A549 (cell line): ENCODE results near the gene SIK3. TPM values are rescaled to one million over a fixed set of nuclear protein-coding genes. Genes with fewer than 3 reads are reported as not detected.

Source experiments
- ATAC-seq, 2 experiments: fragments of 200-7000 bp in 1 of 2; fragments of >200 bp in 1 of 2; cut with Nextera tagmentation in 1 of 2; cut with Tn5 transposase in 1 of 2; 3 replicates each; pipeline versions ENCODE4 v1.8.0 to v1.9.1; 2018 to 2020; ENCODE audit warnings: mild to moderate bottlenecking in 1 of 2, moderate library complexity in 1 of 2
- CTCF ChIA-PET: fragments of 300-600 bp; sonication (Branson Sonifier 250); formaldehyde crosslinking; extraction: SDS; loops from one replicate; lab custom pipeline; 2021; ENCODE audit warnings: antibody characterized with exemption, inconsistent platforms; lab: Yijun Ruan, JAX
- POLR2A ChIA-PET: fragments of 350-600 bp; formaldehyde crosslinking; extraction: SDS; loops from one replicate; lab custom pipeline; 2021; ENCODE audit warnings: antibody characterized with exemption, inconsistent platforms; lab: Yijun Ruan, JAX
- DNase-seq, 2 experiments: peaks; one replicate each; pipeline versions ENCODE4 v3.0.0 to v3.0.0-alpha.2; 2011 to 2016; ENCODE audit warnings: low read depth in 1 of 2, low spot score in 1 of 2
- FAIRE-seq: peaks from 2 replicates; lab custom pipeline; 2011; peaks lifted over from hg19 to GRCh38; lab: Jason Lieb, UNC
- H3K27ac ChIP-seq, 2 experiments: fragments of >200 bp; sonication (Bioruptor Twin); formaldehyde crosslinking; 3 replicates each; pipeline ENCODE4 v1.5.1; 2016 to 2017
- H3K4me1 ChIP-seq: fragments of >200 bp; sonication (Bioruptor Twin); formaldehyde crosslinking; 3 replicates; pipeline ENCODE4 v1.6.1; 2016
- H3K4me2 ChIP-seq: fragments of >200 bp; sonication (Bioruptor Twin); formaldehyde crosslinking; 3 replicates; pipeline ENCODE4 v1.6.1; 2016
- H3K4me3 ChIP-seq: fragments of >200 bp; sonication (Bioruptor Twin); formaldehyde crosslinking; 3 replicates; pipeline ENCODE4 v1.5.1; 2016
- H3K9me3 ChIP-seq: fragments of >200 bp; sonication (Bioruptor Twin); formaldehyde crosslinking; 3 replicates; pipeline ENCODE4 v1.6.1; 2016
- CBX2 ChIP-seq: fragments of 200-600 bp; sonication (generic); IDR thresholded peaks from 2 replicates; pipeline ENCODE4 v1.6.1; 2016; ENCODE audit warnings: low read depth, mild to moderate bottlenecking, borderline replicate concordance
- CHD2 ChIP-seq: fragments of 150-350 bp; IDR thresholded peaks from 2 replicates; pipeline ENCODE4 v1.6.1; 2014; ENCODE audit warnings: low read length; ENCODE audit not compliant: partially characterized antibody
- CHD4 ChIP-seq: fragments of 200-600 bp; sonication (generic); IDR thresholded peaks from 2 replicates; pipeline ENCODE4 v1.6.1; 2016; ENCODE audit warnings: antibody characterized with exemption, mild to moderate bottlenecking, borderline replicate concordance
- E2F6 ChIP-seq: IDR thresholded peaks from 2 replicates; pipeline ENCODE4 v1.6.1; 2012; ENCODE audit warnings: low read depth, borderline replicate concordance
- ESRRA ChIP-seq: fragments of 150-350 bp; IDR thresholded peaks from 2 replicates; pipeline ENCODE4 v1.6.1; 2014; ENCODE audit warnings: mild to moderate bottlenecking, low read length, borderline replicate concordance
- HOXA7 ChIP-seq: fragments of 250-450 bp; sonication (Bioruptor Pico); IDR thresholded peaks from 2 replicates; pipeline ENCODE4 v1.5.0; 2020; ENCODE audit warnings: mild to moderate bottlenecking, moderate library complexity
- JUN ChIP-seq, 2 experiments: fragments of >200 bp; sonication (Bioruptor Twin); formaldehyde crosslinking; IDR thresholded peaks; 2 replicates in 1 of 2; 3 replicates in 1 of 2; pipeline ENCODE4 v1.6.1; 2016 to 2017
- MYC ChIP-seq: IDR thresholded peaks from 2 replicates; pipeline ENCODE4 v1.6.1; 2012; ENCODE audit warnings: mild to moderate bottlenecking, inconsistent platforms, low read length, improper control_type of control experiment, borderline replicate concordance
- NR3C1 ChIP-seq: fragments of >200 bp; sonication (Bioruptor Twin); formaldehyde crosslinking; IDR thresholded peaks from 3 replicates; pipeline ENCODE4 v1.6.1; 2017
- PHF8 ChIP-seq: fragments of 200-600 bp; sonication (generic); IDR thresholded peaks from 2 replicates; pipeline ENCODE4 v1.6.1; 2016; ENCODE audit warnings: low read depth, mild to moderate bottlenecking, antibody characterized with exemption, moderate library complexity, borderline replicate concordance
- RARB ChIP-seq: fragments of 250-450 bp; sonication (Bioruptor Pico); IDR thresholded peaks from 2 replicates; pipeline ENCODE4 v1.8.0; 2021; ENCODE audit warnings: mild to moderate bottlenecking, moderate library complexity
- RNF2 ChIP-seq: fragments of 200-600 bp; sonication (generic); IDR thresholded peaks from 2 replicates; pipeline ENCODE4 v1.6.1; 2016; ENCODE audit warnings: low read depth, mild to moderate bottlenecking, antibody characterized with exemption, moderate library complexity, borderline replicate concordance
- USF2 ChIP-seq: fragments of 450-650 bp; IDR thresholded peaks from 2 replicates; pipeline ENCODE4 v1.6.1; 2014; ENCODE audit warnings: antibody characterized with exemption
- ZFP36 ChIP-seq: fragments of 450-650 bp; IDR thresholded peaks from 2 replicates; pipeline ENCODE4 v1.6.1; 2014; ENCODE audit warnings: borderline replicate concordance; ENCODE audit not compliant: partially characterized antibody
- ZSCAN20 ChIP-seq: fragments of 250-450 bp; sonication (Bioruptor Pico); IDR thresholded peaks from 2 replicates; pipeline ENCODE4 v1.8.0; 2022; ENCODE audit warnings: mild to moderate bottlenecking, moderate library complexity
- WGBS: methylation state at CpG from one replicate; pipeline ENCODE4 v1.1.6; 2017; ENCODE audit errors: missing lambda C conversion rate; 5-methylcytosine and 5-hydroxymethylcytosine counted together
- polyA plus RNA-seq, 4 experiments: library from polyadenylated mRNA; depleted of rRNA in 3 of 4; stranded (reverse); fragments of >200 nt; fragmentation: RNase III in 1 of 4; extraction: RNeasy Plus Mini Kit Qiagen cat#74134 plus additional on column Dnase treatment in 1 of 4; gene quantifications; 2 replicates in 3 of 4; 3 replicates in 1 of 4; pipeline ENCODE4 v1.2.3, GENCODE V29; 2011 to 2017
- TF ChIP-seq, protein P1 (sequence below): fragments of 250-450 bp; sonication (Bioruptor Pico); IDR thresholded peaks from 2 replicates; pipeline ENCODE4 v1.5.0; 2020; ENCODE audit warnings: low read depth, mild to moderate bottlenecking, moderate library complexity
- TF ChIP-seq, protein P2 (sequence below): fragments of 200-600 bp; sonication (generic); IDR thresholded peaks from 2 replicates; pipeline ENCODE4 v1.6.1; 2016; ENCODE audit warnings: antibody characterized with exemption, mild to moderate bottlenecking, moderate library complexity
- TF ChIP-seq, protein P3 (sequence below): fragments of 150-350 bp; IDR thresholded peaks from 2 replicates; pipeline ENCODE4 v1.6.1; 2014; ENCODE audit warnings: low read depth, mild to moderate bottlenecking, low read length
- TF ChIP-seq, protein P4 (sequence below): fragments of 250-450 bp; sonication (Bioruptor Pico); IDR thresholded peaks from 2 replicates; pipeline ENCODE4 v1.5.0; 2021; ENCODE audit warnings: mild to moderate bottlenecking, moderate library complexity, borderline replicate concordance

SIK3 gene
- polyA plus RNA-seq, 2 of the 4 experiments (the other 2 are of a cell fraction): 8.2 to 9.0 TPM

DNA sequence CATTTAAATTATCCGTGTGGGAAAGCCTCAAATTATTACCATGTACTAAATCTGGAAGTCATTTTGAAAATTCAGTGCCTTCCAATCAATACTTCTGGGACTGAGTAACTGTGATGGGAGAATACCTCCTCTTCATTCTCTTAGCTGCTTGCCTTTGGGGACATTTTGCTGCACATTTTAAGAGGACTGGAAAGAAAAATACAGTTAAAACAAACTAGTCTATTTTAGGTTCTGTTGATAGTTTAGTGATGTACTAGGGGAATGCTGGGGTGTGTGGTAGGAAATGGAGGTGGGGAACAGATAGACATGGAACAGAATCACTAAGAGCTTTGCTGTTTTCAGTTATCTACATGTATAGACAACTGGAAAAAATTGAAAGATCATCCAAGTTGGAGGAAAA, 195.1 kb downstream of the SIK3 start:
- H3K4me1 ChIP-seq: no peaks in the 10 kb centered on the region
- CTCF ChIA-PET: interaction anchor here (1.0 to 2.2 kb wide), 4 partner anchors 12 to 203 kb away, joined by 3 to 8 read pairs (median 4); no protein-coding TSS in a partner anchor
- POLR2A ChIA-PET: no interaction called here
- 90% methylated on average over 1 of the region's 1 CpG for WGBS
- H3K4me2 ChIP-seq: no peak overlapping the region
- DNase-seq (no peak), FAIRE-seq (no peak), ATAC-seq (no peak)
- no peak overlapping the region for H3K4me3 ChIP-seq
- no peak overlapping the region for H3K27ac ChIP-seq
- TF ChIP-seq MYC (no peak), ZSCAN20 (no peak), CHD4 (no peak), E2F6 (no peak), NR3C1 (no peak), USF2 (no peak), CHD2 (no peak), RARB (CRISPR knock-in tag) (no peak), PHF8 (no peak), CBX2 (no peak), JUN (IDR thresholded peaks at IDR 0.05) (no peak), HOXA7 (CRISPR knock-in tag) (no peak), RNF2 (no peak), ESRRA (no peak), ZFP36 (no peak)
- TF ChIP-seq, protein P1, sequence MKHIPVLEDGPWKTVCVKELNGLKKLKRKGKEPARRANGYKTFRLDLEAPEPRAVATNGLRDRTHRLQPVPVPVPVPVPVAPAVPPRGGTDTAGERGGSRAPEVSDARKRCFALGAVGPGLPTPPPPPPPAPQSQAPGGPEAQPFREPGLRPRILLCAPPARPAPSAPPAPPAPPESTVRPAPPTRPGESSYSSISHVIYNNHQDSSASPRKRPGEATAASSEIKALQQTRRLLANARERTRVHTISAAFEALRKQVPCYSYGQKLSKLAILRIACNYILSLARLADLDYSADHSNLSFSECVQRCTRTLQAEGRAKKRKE (CRISPR knock-in tag): no peak
- TF ChIP-seq, protein P2, sequence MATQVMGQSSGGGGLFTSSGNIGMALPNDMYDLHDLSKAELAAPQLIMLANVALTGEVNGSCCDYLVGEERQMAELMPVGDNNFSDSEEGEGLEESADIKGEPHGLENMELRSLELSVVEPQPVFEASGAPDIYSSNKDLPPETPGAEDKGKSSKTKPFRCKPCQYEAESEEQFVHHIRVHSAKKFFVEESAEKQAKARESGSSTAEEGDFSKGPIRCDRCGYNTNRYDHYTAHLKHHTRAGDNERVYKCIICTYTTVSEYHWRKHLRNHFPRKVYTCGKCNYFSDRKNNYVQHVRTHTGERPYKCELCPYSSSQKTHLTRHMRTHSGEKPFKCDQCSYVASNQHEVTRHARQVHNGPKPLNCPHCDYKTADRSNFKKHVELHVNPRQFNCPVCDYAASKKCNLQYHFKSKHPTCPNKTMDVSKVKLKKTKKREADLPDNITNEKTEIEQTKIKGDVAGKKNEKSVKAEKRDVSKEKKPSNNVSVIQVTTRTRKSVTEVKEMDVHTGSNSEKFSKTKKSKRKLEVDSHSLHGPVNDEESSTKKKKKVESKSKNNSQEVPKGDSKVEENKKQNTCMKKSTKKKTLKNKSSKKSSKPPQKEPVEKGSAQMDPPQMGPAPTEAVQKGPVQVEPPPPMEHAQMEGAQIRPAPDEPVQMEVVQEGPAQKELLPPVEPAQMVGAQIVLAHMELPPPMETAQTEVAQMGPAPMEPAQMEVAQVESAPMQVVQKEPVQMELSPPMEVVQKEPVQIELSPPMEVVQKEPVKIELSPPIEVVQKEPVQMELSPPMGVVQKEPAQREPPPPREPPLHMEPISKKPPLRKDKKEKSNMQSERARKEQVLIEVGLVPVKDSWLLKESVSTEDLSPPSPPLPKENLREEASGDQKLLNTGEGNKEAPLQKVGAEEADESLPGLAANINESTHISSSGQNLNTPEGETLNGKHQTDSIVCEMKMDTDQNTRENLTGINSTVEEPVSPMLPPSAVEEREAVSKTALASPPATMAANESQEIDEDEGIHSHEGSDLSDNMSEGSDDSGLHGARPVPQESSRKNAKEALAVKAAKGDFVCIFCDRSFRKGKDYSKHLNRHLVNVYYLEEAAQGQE: no peak
- TF ChIP-seq, protein P3, sequence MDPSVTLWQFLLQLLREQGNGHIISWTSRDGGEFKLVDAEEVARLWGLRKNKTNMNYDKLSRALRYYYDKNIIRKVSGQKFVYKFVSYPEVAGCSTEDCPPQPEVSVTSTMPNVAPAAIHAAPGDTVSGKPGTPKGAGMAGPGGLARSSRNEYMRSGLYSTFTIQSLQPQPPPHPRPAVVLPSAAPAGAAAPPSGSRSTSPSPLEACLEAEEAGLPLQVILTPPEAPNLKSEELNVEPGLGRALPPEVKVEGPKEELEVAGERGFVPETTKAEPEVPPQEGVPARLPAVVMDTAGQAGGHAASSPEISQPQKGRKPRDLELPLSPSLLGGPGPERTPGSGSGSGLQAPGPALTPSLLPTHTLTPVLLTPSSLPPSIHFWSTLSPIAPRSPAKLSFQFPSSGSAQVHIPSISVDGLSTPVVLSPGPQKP: no peak
- TF ChIP-seq, protein P4, sequence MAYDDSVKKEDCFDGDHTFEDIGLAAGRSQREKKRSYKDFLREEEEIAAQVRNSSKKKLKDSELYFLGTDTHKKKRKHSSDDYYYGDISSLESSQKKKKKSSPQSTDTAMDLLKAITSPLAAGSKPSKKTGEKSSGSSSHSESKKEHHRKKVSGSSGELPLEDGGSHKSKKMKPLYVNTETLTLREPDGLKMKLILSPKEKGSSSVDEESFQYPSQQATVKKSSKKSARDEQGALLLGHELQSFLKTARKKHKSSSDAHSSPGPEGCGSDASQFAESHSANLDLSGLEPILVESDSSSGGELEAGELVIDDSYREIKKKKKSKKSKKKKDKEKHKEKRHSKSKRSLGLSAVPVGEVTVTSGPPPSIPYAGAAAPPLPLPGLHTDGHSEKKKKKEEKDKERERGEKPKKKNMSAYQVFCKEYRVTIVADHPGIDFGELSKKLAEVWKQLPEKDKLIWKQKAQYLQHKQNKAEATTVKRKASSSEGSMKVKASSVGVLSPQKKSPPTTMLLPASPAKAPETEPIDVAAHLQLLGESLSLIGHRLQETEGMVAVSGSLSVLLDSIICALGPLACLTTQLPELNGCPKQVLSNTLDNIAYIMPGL (CRISPR knock-in tag): no peak
- peaks cover 3% of the 10 kb centered on the region; the same call in 1 of the 3 replicates for H3K9me3 ChIP-seq
